ENCODE results near the gene CLBA1.
"Not testable (repeated sequence)": the region's sequence is repeated elsewhere in the genome, so short reads cannot be mapped to it uniquely, and the experiment has no call there.

The CLBA1 gene

GRCh38 chr14:105022276-105022670, 36.7 kb downstream of the CLBA1 start:
- FAIRE-seq (no peak), DNase-seq (ENCODE audit: insufficient read length, low spot score) (no peak)
- TF ChIP-seq, protein P1, sequence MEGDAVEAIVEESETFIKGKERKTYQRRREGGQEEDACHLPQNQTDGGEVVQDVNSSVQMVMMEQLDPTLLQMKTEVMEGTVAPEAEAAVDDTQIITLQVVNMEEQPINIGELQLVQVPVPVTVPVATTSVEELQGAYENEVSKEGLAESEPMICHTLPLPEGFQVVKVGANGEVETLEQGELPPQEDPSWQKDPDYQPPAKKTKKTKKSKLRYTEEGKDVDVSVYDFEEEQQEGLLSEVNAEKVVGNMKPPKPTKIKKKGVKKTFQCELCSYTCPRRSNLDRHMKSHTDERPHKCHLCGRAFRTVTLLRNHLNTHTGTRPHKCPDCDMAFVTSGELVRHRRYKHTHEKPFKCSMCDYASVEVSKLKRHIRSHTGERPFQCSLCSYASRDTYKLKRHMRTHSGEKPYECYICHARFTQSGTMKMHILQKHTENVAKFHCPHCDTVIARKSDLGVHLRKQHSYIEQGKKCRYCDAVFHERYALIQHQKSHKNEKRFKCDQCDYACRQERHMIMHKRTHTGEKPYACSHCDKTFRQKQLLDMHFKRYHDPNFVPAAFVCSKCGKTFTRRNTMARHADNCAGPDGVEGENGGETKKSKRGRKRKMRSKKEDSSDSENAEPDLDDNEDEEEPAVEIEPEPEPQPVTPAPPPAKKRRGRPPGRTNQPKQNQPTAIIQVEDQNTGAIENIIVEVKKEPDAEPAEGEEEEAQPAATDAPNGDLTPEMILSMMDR (IDR thresholded peaks at IDR 0.05; ENCODE audit: insufficient read depth, missing control alignments), result no peak

- no peak for DNase-seq (ENCODE audit: insufficient read length, low spot score)
- TF ChIP-seq, protein P1 (IDR thresholded peaks at IDR 0.05; ENCODE audit: insufficient read depth, missing control alignments), result no peak
- no peak for FAIRE-seq
Observed at GRCh38 chr14:105023144-105023543, 37.6 kb downstream of the CLBA1 start.

- no peak for FAIRE-seq
Observed at GRCh38 chr14:105023791-105024480, 38.3 kb downstream of the CLBA1 start.

GRCh38 chr14:105025429-105025828, 39.8 kb downstream of the CLBA1 start:
- FAIRE-seq, result no peak
- TF ChIP-seq, protein P1 (IDR thresholded peaks at IDR 0.05; ENCODE audit: insufficient read depth, missing control alignments), result no peak
- no peak for DNase-seq (ENCODE audit: insufficient read length, low spot score)

More at GRCh38 chr14:105023791-105024480, 38.3 kb downstream of the CLBA1 start:
- no peak for DNase-seq (ENCODE audit: insufficient read length, low spot score)
- TF ChIP-seq, protein P1 (IDR thresholded peaks at IDR 0.05; ENCODE audit: insufficient read depth, missing control alignments), result no peak

DNA sequence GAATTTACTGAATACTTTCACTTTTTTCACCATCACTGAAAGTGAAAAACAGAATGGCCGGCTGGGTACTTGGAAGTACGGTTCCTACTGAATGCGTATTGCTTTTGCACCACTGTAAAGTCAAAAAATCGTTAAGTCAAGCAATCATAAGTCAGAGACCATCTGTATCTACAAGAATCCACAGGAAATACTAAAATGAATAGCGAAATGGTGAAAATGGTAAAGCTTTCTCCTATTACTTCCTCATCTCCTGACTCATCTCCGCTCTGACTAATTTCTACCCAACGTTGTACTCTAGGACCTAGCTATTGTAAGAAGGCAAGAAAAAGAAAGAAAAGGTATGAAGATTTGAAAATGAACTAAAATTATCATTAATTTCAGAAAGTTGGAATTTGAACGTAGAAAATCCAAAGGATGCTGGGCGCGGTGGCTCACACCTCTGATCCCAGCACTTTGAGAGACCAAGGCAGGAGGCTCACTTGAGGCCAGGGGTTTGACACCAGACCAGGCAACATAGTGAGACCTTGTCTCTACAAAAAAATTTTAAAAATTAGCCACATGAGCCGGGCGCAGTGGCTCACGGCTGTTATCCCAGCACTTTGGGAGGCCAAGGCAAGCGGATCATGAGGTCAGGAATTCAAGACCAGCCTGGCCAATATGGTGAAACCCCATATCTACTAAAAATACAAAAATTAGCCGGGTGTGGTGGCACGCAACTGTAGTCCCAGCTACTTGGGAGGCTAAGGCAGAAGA, 40.6 kb downstream of the CLBA1 start:
- DNase-seq (ENCODE audit: insufficient read length, low spot score) (no peak), FAIRE-seq (no peak)

GRCh38 chr14:105026802-105027563, 41.4 kb downstream of the CLBA1 start:
- FAIRE-seq (no peak), DNase-seq (ENCODE audit: insufficient read length, low spot score) (no peak)
- TF ChIP-seq, protein P1 (IDR thresholded peaks at IDR 0.05; ENCODE audit: insufficient read depth, missing control alignments), result no peak

More for the DNA sequence above, 40.6 kb downstream of the CLBA1 start:
- TF ChIP-seq, protein P1 (IDR thresholded peaks at IDR 0.05; ENCODE audit: insufficient read depth, missing control alignments), result no peak

DNA sequence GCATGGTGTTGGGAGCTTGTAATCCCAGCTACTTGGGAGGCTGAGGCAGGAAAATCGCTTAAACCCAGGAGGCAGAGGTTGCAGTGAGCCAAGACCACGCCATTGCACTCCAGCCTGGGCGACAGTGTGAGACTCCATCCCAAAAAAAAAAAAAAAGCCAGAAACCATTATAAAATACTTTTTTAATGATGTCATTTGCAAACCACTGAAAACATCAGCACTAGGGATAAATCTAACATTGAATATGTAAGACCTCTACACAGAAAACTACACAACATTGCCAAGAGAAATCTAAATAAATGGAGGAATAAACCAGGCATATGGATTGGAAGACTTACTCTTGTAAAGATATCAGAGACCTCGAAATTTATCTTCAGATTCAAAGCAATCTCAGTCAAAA, 42.1 kb downstream of the CLBA1 start:
- FAIRE-seq, result not testable (repeated sequence)

More for the DNA sequence above, 42.1 kb downstream of the CLBA1 start:
- DNase-seq (ENCODE audit: insufficient read length, low spot score), result not testable (repeated sequence)

Measured in D721Med (cell line).